HG03378 (cell line): ENCODE measurements around the gene ATP13A5.

ENCODE experiments used
- ATAC-seq: cut with Tn5 transposase; IDR thresholded peaks from one replicate; pipeline ENCODE4 v1.9.1; 2021; ENCODE audit warnings: mild to moderate bottlenecking, moderate library complexity; ENCODE audit not compliant: unreplicated experiment

ATP13A5 gene, protein sequence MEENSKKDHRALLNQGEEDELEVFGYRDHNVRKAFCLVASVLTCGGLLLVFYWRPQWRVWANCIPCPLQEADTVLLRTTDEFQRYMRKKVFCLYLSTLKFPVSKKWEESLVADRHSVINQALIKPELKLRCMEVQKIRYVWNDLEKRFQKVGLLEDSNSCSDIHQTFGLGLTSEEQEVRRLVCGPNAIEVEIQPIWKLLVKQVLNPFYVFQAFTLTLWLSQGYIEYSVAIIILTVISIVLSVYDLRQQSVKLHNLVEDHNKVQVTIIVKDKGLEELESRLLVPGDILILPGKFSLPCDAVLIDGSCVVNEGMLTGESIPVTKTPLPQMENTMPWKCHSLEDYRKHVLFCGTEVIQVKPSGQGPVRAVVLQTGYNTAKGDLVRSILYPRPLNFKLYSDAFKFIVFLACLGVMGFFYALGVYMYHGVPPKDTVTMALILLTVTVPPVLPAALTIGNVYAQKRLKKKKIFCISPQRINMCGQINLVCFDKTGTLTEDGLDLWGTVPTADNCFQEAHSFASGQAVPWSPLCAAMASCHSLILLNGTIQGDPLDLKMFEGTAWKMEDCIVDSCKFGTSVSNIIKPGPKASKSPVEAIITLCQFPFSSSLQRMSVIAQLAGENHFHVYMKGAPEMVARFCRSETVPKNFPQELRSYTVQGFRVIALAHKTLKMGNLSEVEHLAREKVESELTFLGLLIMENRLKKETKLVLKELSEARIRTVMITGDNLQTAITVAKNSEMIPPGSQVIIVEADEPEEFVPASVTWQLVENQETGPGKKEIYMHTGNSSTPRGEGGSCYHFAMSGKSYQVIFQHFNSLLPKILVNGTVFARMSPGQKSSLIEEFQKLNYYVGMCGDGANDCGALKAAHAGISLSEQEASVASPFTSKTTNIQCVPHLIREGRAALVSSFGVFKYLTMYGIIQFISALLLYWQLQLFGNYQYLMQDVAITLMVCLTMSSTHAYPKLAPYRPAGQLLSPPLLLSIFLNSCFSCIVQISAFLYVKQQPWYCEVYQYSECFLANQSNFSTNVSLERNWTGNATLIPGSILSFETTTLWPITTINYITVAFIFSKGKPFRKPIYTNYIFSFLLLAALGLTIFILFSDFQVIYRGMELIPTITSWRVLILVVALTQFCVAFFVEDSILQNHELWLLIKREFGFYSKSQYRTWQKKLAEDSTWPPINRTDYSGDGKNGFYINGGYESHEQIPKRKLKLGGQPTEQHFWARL

GRCh38 chr3:193378706-193379105, at the start of gene ATP13A5:
TSS of gene ATP13A5 (minus strand) at chr3:193378753. CDS start at chr3:193378725, 28 bp downstream.
- ATAC-seq = no peak

GRCh38 chr3:193418576-193419373, 40.2 kb upstream of the ATP13A5 start:
- ATAC-seq = no peak

GRCh38 chr3:193416629-193417028, 38.1 kb upstream of the ATP13A5 start:
- ATAC-seq = no peak

- no peak for ATAC-seq
These were observed 29.1 kb upstream of the ATP13A5 start for GRCh38 chr3:193407688-193408087.

- ATAC-seq = no peak
These were observed 28.6 kb upstream of the ATP13A5 start for GRCh38 chr3:193407112-193407511.

DNA sequence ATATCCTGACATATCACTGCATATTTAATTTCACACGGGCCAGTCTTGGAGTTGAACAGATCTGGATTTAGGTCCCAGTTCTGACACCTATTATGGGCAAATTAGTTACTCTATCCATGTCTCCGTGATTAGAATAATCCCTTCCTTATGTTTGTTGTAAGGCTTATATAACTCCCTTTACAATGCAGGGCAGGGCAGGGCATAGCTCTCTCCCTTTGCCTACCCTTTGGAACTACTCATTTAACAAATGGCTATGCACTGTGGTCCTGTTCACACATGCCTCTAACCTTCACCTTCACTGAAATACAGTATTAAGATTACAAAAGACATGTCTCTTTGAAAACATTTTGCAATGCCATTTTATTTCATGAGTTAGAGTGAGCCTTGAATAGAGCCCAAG, 24.8 kb upstream of the ATP13A5 start:
- no peak for ATAC-seq

DNA sequence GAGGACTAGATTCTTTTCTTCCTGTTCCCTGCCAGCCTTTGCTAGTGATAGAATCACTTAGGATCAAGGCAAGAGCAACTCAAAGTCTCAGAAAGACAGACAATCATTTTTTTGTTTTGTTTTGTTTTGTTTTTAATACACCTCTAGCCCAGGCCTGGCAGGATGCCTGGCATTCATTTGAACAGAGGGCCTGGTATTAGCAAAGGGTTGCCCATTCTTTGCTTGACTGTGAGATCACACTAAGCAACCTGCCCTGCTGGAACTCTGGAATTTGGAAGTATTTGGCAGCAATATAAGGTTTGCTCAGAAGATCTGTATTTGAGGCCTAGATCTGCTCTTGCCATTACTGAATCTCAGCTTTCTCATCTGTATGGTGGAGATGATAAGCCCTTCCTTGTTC, 21.8 kb upstream of the ATP13A5 start:
- ATAC-seq = no peak

- no peak for ATAC-seq
These were observed 18.1 kb upstream of the ATP13A5 start for GRCh38 chr3:193396451-193397244.

DNA sequence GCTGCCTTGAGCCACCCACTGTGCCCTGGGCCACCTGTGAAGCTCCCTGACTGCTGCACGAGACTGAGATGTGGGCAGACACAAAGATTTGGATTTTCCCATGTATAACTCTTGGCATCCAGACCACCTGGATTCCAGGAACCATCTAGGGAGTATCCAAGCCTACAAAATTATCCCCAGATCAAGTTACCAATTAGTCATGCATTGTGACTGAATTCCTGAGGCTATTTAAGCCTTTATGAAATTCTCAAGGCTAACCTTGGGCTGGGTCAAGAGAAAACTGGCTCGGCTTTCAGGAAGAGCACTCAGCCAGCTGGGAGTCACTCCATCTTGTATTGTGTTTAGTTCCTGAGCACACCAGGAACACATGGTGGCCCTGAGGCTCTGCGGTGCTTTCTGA, 13.3 kb upstream of the ATP13A5 start:
- no peak for ATAC-seq

GRCh38 chr3:193389335-193389734, 10.8 kb upstream of the ATP13A5 start:
- no peak for ATAC-seq

GRCh38 chr3:193388361-193388760, 9.8 kb upstream of the ATP13A5 start:
- no peak for ATAC-seq

- ATAC-seq = no peak
These were observed 9.0 kb upstream of the ATP13A5 start for GRCh38 chr3:193387596-193387995.

DNA sequence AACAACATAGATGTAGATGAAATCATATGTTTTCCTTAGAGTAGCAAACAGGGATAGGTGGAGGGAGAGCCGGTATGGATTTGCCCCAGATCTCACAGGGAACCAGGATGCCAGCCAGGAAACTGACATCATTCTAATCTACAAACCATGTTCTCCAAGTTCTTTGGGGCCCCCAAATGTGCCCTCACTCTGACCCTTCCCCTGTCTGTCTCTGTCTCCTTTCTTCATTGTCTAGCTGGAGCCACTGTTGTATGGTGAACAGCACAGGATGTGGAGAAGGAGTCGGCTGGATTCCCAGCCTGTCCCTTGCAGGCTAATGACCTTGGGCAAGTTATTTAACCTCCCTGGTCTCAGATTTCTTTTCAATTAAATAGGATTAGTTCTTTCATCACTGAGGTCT, 962 bp downstream of the ATP13A5 start:
- no peak for ATAC-seq

- no peak for ATAC-seq
These were observed 2.9 kb downstream of the ATP13A5 start for GRCh38 chr3:193375614-193376013.

GRCh38 chr3:193372783-193373182, 5.8 kb downstream of the ATP13A5 start:
- no peak for ATAC-seq

- no peak for ATAC-seq
These were observed 10.7 kb downstream of the ATP13A5 start for GRCh38 chr3:193367868-193368267.

- ATAC-seq = no peak
These were observed 21.3 kb downstream of the ATP13A5 start for GRCh38 chr3:193357291-193357690.

DNA sequence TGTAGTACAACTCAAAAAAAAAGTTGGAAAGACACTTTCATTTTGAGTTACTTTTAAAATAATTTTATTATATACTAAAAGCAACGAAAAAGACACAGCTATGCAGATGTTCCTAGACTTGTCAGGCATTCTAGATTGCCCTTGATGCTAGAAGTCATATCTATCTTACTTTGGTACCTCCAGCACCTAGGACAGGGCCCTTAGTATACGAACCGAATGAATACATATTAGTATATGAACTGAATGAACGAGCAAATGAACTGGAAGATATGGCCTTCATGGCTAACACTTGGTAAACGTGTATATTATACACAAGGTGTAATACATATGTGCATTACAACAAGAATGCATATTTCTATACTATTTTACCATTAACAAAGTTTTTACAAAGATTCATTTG, 24.1 kb downstream of the ATP13A5 start:
- ATAC-seq = no peak

DNA sequence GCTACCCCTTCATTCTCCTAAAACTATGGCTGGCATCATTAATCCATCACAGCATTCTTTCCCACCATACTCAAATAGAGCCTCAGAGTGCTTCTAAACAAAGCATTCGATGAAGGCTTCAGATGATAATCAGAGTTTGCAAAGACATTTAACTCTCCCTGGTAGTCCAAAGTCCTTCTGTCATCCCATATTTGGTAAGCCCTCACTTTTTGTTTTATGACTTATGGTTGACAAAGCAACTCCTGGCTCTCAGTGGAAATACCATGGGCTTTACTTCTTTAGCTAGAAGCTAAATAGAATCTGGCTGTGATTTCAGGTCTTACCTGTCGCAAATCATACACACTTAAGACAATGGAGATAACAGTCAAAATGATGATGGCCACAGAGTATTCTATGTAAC, 27.8 kb downstream of the ATP13A5 start:
- ATAC-seq = no peak

DNA sequence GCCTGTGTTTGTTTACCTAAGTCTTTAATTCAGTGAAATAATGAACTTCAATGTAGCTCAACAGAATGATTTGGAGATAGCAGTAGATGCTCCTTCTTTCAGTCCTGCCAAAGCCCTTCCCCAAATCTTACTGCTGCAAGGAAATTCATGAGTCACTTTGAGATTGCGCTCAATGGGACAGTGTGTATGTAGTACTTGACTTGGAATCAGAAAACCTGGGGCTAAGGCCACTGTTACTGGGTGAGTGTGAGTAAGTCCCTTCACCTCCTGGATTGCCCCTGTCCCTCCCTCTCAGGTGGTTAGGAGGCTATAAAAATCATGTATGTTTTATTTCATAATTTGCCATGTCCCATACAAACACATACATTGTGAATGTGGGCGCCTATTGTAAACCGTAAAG, 29.9 kb downstream of the ATP13A5 start:
- ATAC-seq = no peak
